ENCODE results near the gene C17orf107. TPM values are rescaled to one million over a fixed set of nuclear protein-coding genes. Genes with fewer than 3 reads are reported as not detected.

The C17orf107 gene
- total RNA-seq, 1 experiment from 2014 or later, result 2.4 TPM

DNA sequence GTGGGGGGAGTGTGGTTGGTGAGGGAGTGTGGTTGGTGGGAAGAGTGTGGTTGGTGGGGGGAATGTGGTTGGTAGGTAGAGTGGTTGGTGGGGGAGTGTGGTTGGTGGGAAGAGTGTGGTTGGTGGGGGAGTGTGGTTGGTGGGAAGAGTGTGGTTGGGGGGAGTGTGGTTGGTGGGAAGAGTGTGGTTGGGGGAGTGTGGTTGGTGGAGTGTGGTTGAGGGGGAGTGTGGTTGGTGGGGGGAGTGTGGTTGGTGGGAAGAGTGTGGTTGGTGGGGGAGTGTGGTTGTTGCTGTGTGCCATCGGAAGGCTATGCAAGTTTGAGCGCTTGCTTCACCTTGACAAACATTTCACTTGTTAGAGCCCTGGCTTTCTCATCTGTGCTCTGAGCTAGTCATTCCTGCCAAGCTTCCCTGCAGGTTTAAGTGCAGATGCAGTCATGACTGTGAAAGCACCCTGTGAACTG is 46.1 kb upstream of the C17orf107 start:
- Histone ChIP-seq H3K27ac (ENCODE audit: low read length) (no peak overlapping the region), H3K36me3 (ENCODE audit: control insufficient read depth, insufficient read depth, low read length) (no peaks in the 10 kb centered on the region), H3K9me3 (ENCODE audit: control insufficient read depth, insufficient read depth, low read depth, low read length) (no peaks in the 10 kb centered on the region), H3K27me3 (ENCODE audit: control insufficient read depth, insufficient read depth, low read length) (no peaks in the 10 kb centered on the region), H3K4me1 (ENCODE audit: control insufficient read depth, insufficient read depth, low read length) (no peaks in the 10 kb centered on the region; the same call in 1 of the 2 replicates), H3K4me3 (ENCODE audit: low read depth in 2 of 2, low read length in 2 of 2) (no peak overlapping the region)
- no TSS peak for BruUV-seq (replicated peaks)
- ATAC-seq (no peak), DNase-seq (ENCODE audit: low read depth, low spot score) (no peak)
- in situ Hi-C loops (cut with HindIII; ENCODE audit: low pct_unique_long_range_greater_than_20kb, low sequenced_read_pairs), result no loop called here
- intact Hi-C loops (cut with micrococcal nuclease; ENCODE audit: unreplicated experiment), result no loop called here
- TF ChIP-seq POLR2AphosphoS5 (IDR thresholded peaks at IDR 0.05; ENCODE audit: low read depth, low read length), result no peak
- TF ChIP-seq, protein P1, sequence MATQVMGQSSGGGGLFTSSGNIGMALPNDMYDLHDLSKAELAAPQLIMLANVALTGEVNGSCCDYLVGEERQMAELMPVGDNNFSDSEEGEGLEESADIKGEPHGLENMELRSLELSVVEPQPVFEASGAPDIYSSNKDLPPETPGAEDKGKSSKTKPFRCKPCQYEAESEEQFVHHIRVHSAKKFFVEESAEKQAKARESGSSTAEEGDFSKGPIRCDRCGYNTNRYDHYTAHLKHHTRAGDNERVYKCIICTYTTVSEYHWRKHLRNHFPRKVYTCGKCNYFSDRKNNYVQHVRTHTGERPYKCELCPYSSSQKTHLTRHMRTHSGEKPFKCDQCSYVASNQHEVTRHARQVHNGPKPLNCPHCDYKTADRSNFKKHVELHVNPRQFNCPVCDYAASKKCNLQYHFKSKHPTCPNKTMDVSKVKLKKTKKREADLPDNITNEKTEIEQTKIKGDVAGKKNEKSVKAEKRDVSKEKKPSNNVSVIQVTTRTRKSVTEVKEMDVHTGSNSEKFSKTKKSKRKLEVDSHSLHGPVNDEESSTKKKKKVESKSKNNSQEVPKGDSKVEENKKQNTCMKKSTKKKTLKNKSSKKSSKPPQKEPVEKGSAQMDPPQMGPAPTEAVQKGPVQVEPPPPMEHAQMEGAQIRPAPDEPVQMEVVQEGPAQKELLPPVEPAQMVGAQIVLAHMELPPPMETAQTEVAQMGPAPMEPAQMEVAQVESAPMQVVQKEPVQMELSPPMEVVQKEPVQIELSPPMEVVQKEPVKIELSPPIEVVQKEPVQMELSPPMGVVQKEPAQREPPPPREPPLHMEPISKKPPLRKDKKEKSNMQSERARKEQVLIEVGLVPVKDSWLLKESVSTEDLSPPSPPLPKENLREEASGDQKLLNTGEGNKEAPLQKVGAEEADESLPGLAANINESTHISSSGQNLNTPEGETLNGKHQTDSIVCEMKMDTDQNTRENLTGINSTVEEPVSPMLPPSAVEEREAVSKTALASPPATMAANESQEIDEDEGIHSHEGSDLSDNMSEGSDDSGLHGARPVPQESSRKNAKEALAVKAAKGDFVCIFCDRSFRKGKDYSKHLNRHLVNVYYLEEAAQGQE (IDR thresholded peaks at IDR 0.05; ENCODE audit: insufficient read depth in 1 of 2, low read depth in 2 of 2, low read length in 1 of 2), result no peak
- TF ChIP-seq SIN3A (IDR thresholded peaks at IDR 0.05; ENCODE audit: borderline replicate concordance, insufficient read depth, low read depth, low read length), result no peak
- TF ChIP-seq CTCF (IDR thresholded peaks at IDR 0.05), result no peak
- TF ChIP-seq TCF7L2 (IDR thresholded peaks at IDR 0.05; ENCODE audit: low read depth, low read length), result no peak
- ChIA-PET POLR2A (no interaction called here), CTCF (no interaction called here)

DNA sequence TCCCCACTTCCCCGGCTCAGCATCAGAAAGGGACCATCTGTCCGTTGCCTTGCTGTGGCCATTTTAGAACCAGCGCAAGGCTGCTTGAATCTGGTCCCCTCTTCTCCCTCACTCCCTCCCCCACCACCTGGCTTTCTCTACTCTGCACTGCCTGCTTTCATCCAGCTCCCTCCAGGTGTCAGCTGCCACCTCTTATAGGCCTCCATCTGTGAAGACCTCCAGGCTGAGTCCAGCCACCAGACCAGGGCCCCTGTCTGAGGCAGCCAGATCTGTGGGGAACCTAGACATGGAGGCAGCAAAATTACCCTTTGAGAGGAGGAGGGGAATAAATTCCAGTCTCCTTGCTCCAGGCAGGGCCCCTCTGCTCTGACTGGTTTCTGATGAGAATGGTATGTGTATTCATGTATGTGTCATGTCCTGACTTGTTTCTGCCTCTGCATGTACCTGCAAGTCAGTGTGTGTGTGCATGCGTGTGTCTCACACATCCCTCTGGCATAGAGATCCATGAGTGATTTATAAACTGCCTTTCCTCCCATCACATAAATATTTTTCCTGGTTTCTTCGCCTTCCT is 45.1 kb upstream of the C17orf107 start:
- intact Hi-C loops (cut with micrococcal nuclease; ENCODE audit: unreplicated experiment), result no loop called here
- H3K9me3 ChIP-seq (ENCODE audit: control insufficient read depth, insufficient read depth, low read depth, low read length), result no peaks in the 10 kb centered on the region
- ATAC-seq (no peak), DNase-seq (ENCODE audit: low read depth, low spot score) (no peak)
- in situ Hi-C loops (cut with HindIII; ENCODE audit: low pct_unique_long_range_greater_than_20kb, low sequenced_read_pairs), result no loop called here
- H3K36me3 ChIP-seq (ENCODE audit: control insufficient read depth, insufficient read depth, low read length), result no peaks in the 10 kb centered on the region
- no TSS peak for BruUV-seq (replicated peaks)
- H3K4me3 ChIP-seq (ENCODE audit: low read depth in 2 of 2, low read length in 2 of 2), result no peak overlapping the region
- ChIA-PET CTCF (no interaction called here), POLR2A (no interaction called here)
- H3K4me1 ChIP-seq (ENCODE audit: control insufficient read depth, insufficient read depth, low read length), result no peaks in the 10 kb centered on the region; the same call in 1 of the 2 replicates
- no peak overlapping the region for H3K27ac ChIP-seq (ENCODE audit: low read length)
- TF ChIP-seq SIN3A (IDR thresholded peaks at IDR 0.05; ENCODE audit: borderline replicate concordance, insufficient read depth, low read depth, low read length), result no peak
- TF ChIP-seq TCF7L2 (IDR thresholded peaks at IDR 0.05; ENCODE audit: low read depth, low read length), result no peak
- H3K27me3 ChIP-seq (ENCODE audit: control insufficient read depth, insufficient read depth, low read length), result no peaks in the 10 kb centered on the region

- no peak for ATAC-seq
- H3K27ac ChIP-seq (ENCODE audit: low read length), result no peak overlapping the region
- TF ChIP-seq, protein P1 (IDR thresholded peaks at IDR 0.05; ENCODE audit: insufficient read depth in 1 of 2, low read depth in 2 of 2, low read length in 1 of 2), result no peak
- TF ChIP-seq TCF7L2 (IDR thresholded peaks at IDR 0.05; ENCODE audit: low read depth, low read length) (no peak), POLR2AphosphoS5 (IDR thresholded peaks at IDR 0.05; ENCODE audit: low read depth, low read length) (no peak), SIN3A (IDR thresholded peaks at IDR 0.05; ENCODE audit: borderline replicate concordance, insufficient read depth, low read depth, low read length) (no peak), CTCF (IDR thresholded peaks at IDR 0.05) (no peak)
- POLR2A ChIA-PET, result no interaction called here
- BruUV-seq (replicated peaks), result no TSS peak
- H3K4me1 ChIP-seq (ENCODE audit: control insufficient read depth, insufficient read depth, low read length), result no peaks in the 10 kb centered on the region; the same call in 1 of the 2 replicates
- intact Hi-C loops (cut with micrococcal nuclease; ENCODE audit: unreplicated experiment) (no loop called here), in situ Hi-C loops (cut with HindIII; ENCODE audit: low pct_unique_long_range_greater_than_20kb, low sequenced_read_pairs) (no loop called here)
- H3K9me3 ChIP-seq (ENCODE audit: control insufficient read depth, insufficient read depth, low read depth, low read length), result no peaks in the 10 kb centered on the region
- H3K4me3 ChIP-seq (ENCODE audit: low read depth in 2 of 2, low read length in 2 of 2), result no peak overlapping the region
- CTCF ChIA-PET, result interaction anchor here (0.6 kb wide), 1 partner anchor 9 kb away, joined by 6 read pairs; no protein-coding TSS in a partner anchor
- no peak for DNase-seq (ENCODE audit: low read depth, low spot score)
- no peaks in the 10 kb centered on the region for H3K36me3 ChIP-seq (ENCODE audit: control insufficient read depth, insufficient read depth, low read length)
- H3K27me3 ChIP-seq (ENCODE audit: control insufficient read depth, insufficient read depth, low read length), result no peaks in the 10 kb centered on the region
These were observed 42.9 kb upstream of the C17orf107 start for GRCh38 chr17:4856271-4856936.
